ENCODE measurements around the gene COG6. TPM values are rescaled to one million over a fixed set of nuclear protein-coding genes. Genes with fewer than 3 reads are reported as not detected.

COG6 gene
- total and polyA plus RNA-seq, 2 of the 8 experiments (the other 6 are each of a cell fraction or from before 2014, with no cell fraction given), result 8.8 to 22.3 TPM

DNA sequence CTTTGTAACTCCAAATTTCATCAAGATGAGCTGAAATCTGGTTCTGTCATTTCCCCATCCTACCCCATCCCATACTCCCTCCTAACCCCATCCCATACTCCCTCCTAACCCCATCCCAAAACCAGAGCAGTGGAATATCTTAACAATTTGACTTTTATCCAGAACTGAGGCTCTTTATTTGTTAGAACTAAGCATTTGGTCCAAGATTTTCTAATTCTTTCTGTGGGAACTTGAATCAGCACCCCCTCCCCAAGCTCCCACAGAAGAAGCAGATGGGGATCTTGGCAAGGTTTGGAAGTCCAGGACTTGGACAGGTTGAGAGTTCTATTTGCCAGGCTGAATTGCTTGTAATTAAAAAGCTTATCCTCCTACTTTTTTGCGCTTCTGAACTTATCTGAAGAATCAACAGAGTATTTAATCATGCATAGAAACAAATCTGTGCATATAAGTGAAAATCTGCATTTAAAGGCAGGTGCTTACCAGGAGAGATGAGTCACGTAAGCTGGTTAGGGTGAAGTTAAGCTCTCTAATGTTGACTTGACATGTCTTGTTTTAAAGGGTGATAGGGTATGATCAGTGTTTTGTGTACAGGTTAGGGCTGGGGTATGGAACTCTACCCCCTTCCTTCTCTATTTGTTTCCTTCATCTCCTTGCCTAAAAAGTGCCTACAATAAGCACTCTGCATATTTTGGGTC lies 111.1 kb downstream of the COG6 start:
- no peak overlapping the region for H2BK15ac ChIP-seq (ENCODE audit: low read length)
- POLR2A ChIA-PET (ENCODE audit: partially characterized antibody), result no interaction called here
- TF ChIP-seq RXRA (IDR thresholded peaks at IDR 0.05; ENCODE audit: insufficient read depth, low read depth, low read length), result no peak
- no peak for TF ChIP-seq RNF2 (IDR thresholded peaks at IDR 0.05; ENCODE audit: borderline replicate concordance, low read depth, low read length, missing control alignments, poor library complexity, severe bottlenecking)
- no peak for TF ChIP-seq GTF2F1 (IDR thresholded peaks at IDR 0.05; ENCODE audit: borderline replicate concordance, low read depth, low read length)
- TF ChIP-seq POLR2A (IDR thresholded peaks at IDR 0.05; ENCODE audit: control extremely low read depth in 1 of 2, low read depth in 2 of 2, low read length in 2 of 2), result no peak
- no peak for TF ChIP-seq TAF7 (optimal IDR thresholded peaks at IDR 0.05; ENCODE audit: borderline replicate concordance, low read depth, low read length)
- TF ChIP-seq, protein P1, sequence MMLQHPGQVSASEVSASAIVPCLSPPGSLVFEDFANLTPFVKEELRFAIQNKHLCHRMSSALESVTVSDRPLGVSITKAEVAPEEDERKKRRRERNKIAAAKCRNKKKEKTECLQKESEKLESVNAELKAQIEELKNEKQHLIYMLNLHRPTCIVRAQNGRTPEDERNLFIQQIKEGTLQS (IDR thresholded peaks at IDR 0.05; ENCODE audit: insufficient read depth, low read depth, low read length), result no peak
- no peak for TF ChIP-seq SRF (IDR thresholded peaks at IDR 0.05; ENCODE audit: low read depth, low read length)
- no peak for TF ChIP-seq CHD1 (IDR thresholded peaks at IDR 0.05; ENCODE audit: low read depth, low read length)

More for the DNA sequence above, 111.1 kb downstream of the COG6 start:
- DNase-seq (ENCODE audit: low read depth in 1 of 2, low spot score in 2 of 2) (no peak), FAIRE-seq (no peak)
- H4K8ac ChIP-seq (ENCODE audit: extremely low read depth, insufficient read depth, low read length), result no peak overlapping the region
- no peak overlapping the region for H2AK5ac ChIP-seq (ENCODE audit: low read depth, low read length)
- H3K18ac ChIP-seq (ENCODE audit: extremely low read depth, low read length), result no peak overlapping the region
- H2BK120ac ChIP-seq (replicated peaks; ENCODE audit: low read depth, low read length), result no peak overlapping the region
- no peak overlapping the region for H3K27ac ChIP-seq (ENCODE audit: low read depth, low read length)
- H3K79me1 ChIP-seq (ENCODE audit: low read depth, low read length), result no peaks in the 10 kb centered on the region
- H3K9me3 ChIP-seq (ENCODE audit: insufficient read depth in 2 of 2, low read depth in 1 of 2, low read length in 1 of 2), result no peaks in the 10 kb centered on the region
- no peaks in the 10 kb centered on the region for H3K79me2 ChIP-seq (ENCODE audit: control insufficient read depth in 1 of 2, insufficient read depth in 2 of 2, low read length in 2 of 2)
- H4K20me1 ChIP-seq (replicated peaks in 1 of 2; ENCODE audit: control insufficient read depth in 1 of 2, insufficient read depth in 2 of 2, low read length in 2 of 2), result no peaks in the 10 kb centered on the region
- no peak overlapping the region for H3K23ac ChIP-seq (ENCODE audit: insufficient read length)
- H2AFZ ChIP-seq (ENCODE audit: low read length), result no peak overlapping the region
- no peak overlapping the region for H2BK12ac ChIP-seq (ENCODE audit: low read depth, low read length)
- no peaks in the 10 kb centered on the region for H3K23me2 ChIP-seq (ENCODE audit: low read depth, low read length)
- no peak overlapping the region for H3K4me2 ChIP-seq (ENCODE audit: insufficient read depth in 1 of 2, low read depth in 2 of 2, low read length in 2 of 2)
- CTCF ChIA-PET (ENCODE audit: partially characterized antibody), result interaction anchor here (0.5 to 4.0 kb wide), 7 partner anchors 8 to 1011 kb away, joined by 3 to 18 read pairs (median 3); no protein-coding TSS in a partner anchor
- H3K27me3 ChIP-seq (replicated peaks in 1 of 4; ENCODE audit: control insufficient read depth in 3 of 4, extremely low read depth in 1 of 4, insufficient read depth in 3 of 4, low read length in 3 of 4), result no peaks in the 10 kb centered on the region
- no peak overlapping the region for H2BK20ac ChIP-seq (ENCODE audit: low read length)
- 0 out of 2 replicates have a peak overlapping the region, but pooled peaks have one; percentile 52 for H2BK5ac ChIP-seq (ENCODE audit: low read depth, low read length)
- H3K4ac ChIP-seq (replicated peaks; ENCODE audit: insufficient read length, low read depth, low read length), result no peak overlapping the region
- no peaks in the 10 kb centered on the region for H3K36me3 ChIP-seq (ENCODE audit: control insufficient read depth in 2 of 4, insufficient read depth in 4 of 4, low read length in 3 of 4)
- WGBS, 2 experiments (ENCODE audit: extremely low coverage in 1 of 2, insufficient coverage in 1 of 2, insufficient read length in 1 of 2, insufficient replicate concordance in 2 of 2, low coverage in 1 of 2, low lambda C conversion rate in 2 of 2, missing lambda C conversion rate in 1 of 2), result 88% methylated on average over 2 of the region's 2 CpGs; no CpG with 5 or more reads in 1 of the 2 experiments
- no peak overlapping the region for H3K14ac ChIP-seq (ENCODE audit: insufficient read length)
- no peak overlapping the region for H4K91ac ChIP-seq (replicated peaks; ENCODE audit: insufficient read length, low read length)
- H3K4me1 ChIP-seq (replicated peaks in 1 of 4; ENCODE audit: control insufficient read depth in 3 of 4, insufficient read depth in 4 of 4, low read length in 3 of 4), result peaks cover 0 to 4% (median 0%) of the 10 kb centered on the region in 4 experiments; a peak in 2 of 7 replicates
- H3K4me3 ChIP-seq (ENCODE audit: extremely low read depth in 1 of 4, insufficient read depth in 2 of 4, low read depth in 3 of 4, low read length in 4 of 4), result no peak overlapping the region
- no peak overlapping the region for H3K9ac ChIP-seq (replicated peaks in 1 of 4; ENCODE audit: extremely low read depth in 1 of 4, low read depth in 3 of 4, low read length in 3 of 4)
- no peak overlapping the region for H4K5ac ChIP-seq (ENCODE audit: insufficient read length, low read depth, low read length)
- H3K56ac ChIP-seq (replicated peaks; ENCODE audit: insufficient read length, low read depth, low read length), result no peak overlapping the region
